Breast epithelium (tissue), 4 donors: ENCODE measurements around the gene DNAJB8. TPM values are rescaled to one million over a fixed set of nuclear protein-coding genes. Genes with fewer than 3 reads are reported as not detected.
A peak's percentile ranks its signal among the peaks of the same experiment; 100 is the strongest.

Experiments
- DNase-seq, 2 donors: peaks; one replicate each; pipeline ENCODE4 v3.0.0-alpha.2; 2019; ENCODE audit warnings: low spot score in 2 of 2
- H3K27ac ChIP-seq, 2 donors: fragments of 200-600 bp; sonication (generic) in 1 of 2; one replicate each; pipeline ENCODE4 v1.5.1; 2016 to 2019; ENCODE audit warnings: mild to moderate bottlenecking in 1 of 2
- H3K27me3 ChIP-seq, 2 donors: fragments of 200-600 bp; sonication (generic) in 1 of 2; one replicate each; pipeline versions ENCODE4 v1.5.1 to v1.6.0; 2017 to 2019; ENCODE audit warnings: control low read depth in 1 of 2, mild to moderate bottlenecking in 1 of 2
- H3K36me3 ChIP-seq: fragments of 200-600 bp; one replicate; pipeline ENCODE4 v1.5.1; 2019
- H3K4me1 ChIP-seq, 2 donors: fragments of 200-600 bp; sonication (generic); one replicate each; pipeline ENCODE4 v1.5.1; 2016 to 2019; ENCODE audit warnings: control low read depth in 1 of 2
- H3K4me3 ChIP-seq, 3 donors: fragments of 200-600 bp; sonication (generic); 1 replicate in 2 of 3; 2 replicates in 1 of 3; pipeline ENCODE4 v1.5.1; 2016 to 2019; ENCODE audit warnings: mild to moderate bottlenecking in 3 of 3, moderate library complexity in 2 of 3
- H3K9me3 ChIP-seq, 2 donors: fragments of 200-600 bp; sonication (generic) in 1 of 2; one replicate each; pipeline ENCODE4 v1.5.1; 2016 to 2019; ENCODE audit warnings: control low read depth in 1 of 2
- CTCF ChIP-seq, 3 donors: fragments of 450-650 bp; IDR thresholded peaks; one replicate each; pipeline ENCODE4 v1.5.1; 2016 to 2017; ENCODE audit warnings: antibody characterized with exemption in 3 of 3, mild to moderate bottlenecking in 3 of 3, moderate library complexity in 3 of 3
- POLR2A ChIP-seq: fragments of 450-650 bp; IDR thresholded peaks from one replicate; pipeline ENCODE4 v1.6.1; 2016; ENCODE audit warnings: antibody characterized with exemption, mild to moderate bottlenecking, moderate library complexity
- POLR2AphosphoS5 ChIP-seq, 3 donors: sonication (generic); formaldehyde crosslinking; IDR thresholded peaks; one replicate each; pipeline ENCODE4 v1.6.1; 2017; ENCODE audit warnings: antibody characterized with exemption in 3 of 3
- intact Hi-C: fragments of 100-400 bp; cut with DNase I; formaldehyde crosslinking; loops from one replicate; pipeline ENCODE4 v1.15.1; 2023; ENCODE audit warnings: low total_unique reads
- total RNA-seq, 3 donors: library from RNA; depleted of rRNA; stranded (reverse); fragments of >200 nt; gene quantifications; one replicate each; pipeline ENCODE4 v1.1.0, GENCODE V29; 2016

DNAJB8 gene
- total RNA-seq, 3 donors from 2014 or later, result not detected

- TF ChIP-seq POLR2AphosphoS5 (IDR thresholded peaks at IDR 0.05), result no peak
- no peak for TF ChIP-seq POLR2A
- no peak for TF ChIP-seq CTCF (IDR thresholded peaks at IDR 0.05)
- H3K9me3 ChIP-seq, result no peaks in the 10 kb centered on the region
- intact Hi-C loops, result no loop called here
- H3K4me3 ChIP-seq, result no peak overlapping the region
- no peaks in the 10 kb centered on the region for H3K4me1 ChIP-seq
- H3K27me3 ChIP-seq, result peaks cover 0 to 13% of the 10 kb centered on the region in 2 donors
- no peaks in the 10 kb centered on the region for H3K36me3 ChIP-seq
- H3K27ac ChIP-seq, result no peak overlapping the region
- no peak for DNase-seq
These were observed 38.5 kb upstream of the DNAJB8 start for GRCh38 chr3:128504963-128505730.

GRCh38 chr3:128504533-128504915 lies 37.8 kb upstream of the DNAJB8 start:
- Histone ChIP-seq H3K27ac (no peak overlapping the region), H3K27me3 (peaks cover 0 to 14% of the 10 kb centered on the region in 2 donors), H3K4me1 (no peaks in the 10 kb centered on the region), H3K9me3 (no peaks in the 10 kb centered on the region), H3K4me3 (no peak overlapping the region), H3K36me3 (no peaks in the 10 kb centered on the region)
- intact Hi-C loops, result no loop called here
- no peak for DNase-seq
- no peak for TF ChIP-seq POLR2AphosphoS5 (IDR thresholded peaks at IDR 0.05)
- no peak for TF ChIP-seq POLR2A
- TF ChIP-seq CTCF (IDR thresholded peaks at IDR 0.05), result no peak

GRCh38 chr3:128503751-128504532 lies 37.3 kb upstream of the DNAJB8 start:
- Histone ChIP-seq H3K4me3 (no peak overlapping the region), H3K27me3 (peaks cover 0 to 20% of the 10 kb centered on the region in 2 donors), H3K27ac (no peak overlapping the region), H3K36me3 (no peaks in the 10 kb centered on the region), H3K4me1 (no peaks in the 10 kb centered on the region), H3K9me3 (no peaks in the 10 kb centered on the region)
- no peak for DNase-seq
- intact Hi-C loops, result no loop called here
- TF ChIP-seq POLR2AphosphoS5 (IDR thresholded peaks at IDR 0.05) (no peak), CTCF (IDR thresholded peaks at IDR 0.05) (no peak), POLR2A (no peak)

- intact Hi-C loops, result no loop called here
- Histone ChIP-seq H3K4me1 (no peaks in the 10 kb centered on the region), H3K27me3 (peaks cover 0 to 27% of the 10 kb centered on the region in 2 donors), H3K27ac (no peak overlapping the region), H3K4me3 (no peak overlapping the region), H3K9me3 (no peaks in the 10 kb centered on the region), H3K36me3 (no peaks in the 10 kb centered on the region)
- TF ChIP-seq POLR2A (no peak), POLR2AphosphoS5 (IDR thresholded peaks at IDR 0.05) (no peak), CTCF (IDR thresholded peaks at IDR 0.05) (peak in 1 of 3 donors; percentile 18)
- DNase-seq, result no peak
These were observed 36.5 kb upstream of the DNAJB8 start for GRCh38 chr3:128503164-128503651.

- Histone ChIP-seq H3K4me1 (no peaks in the 10 kb centered on the region), H3K27me3 (peaks cover 0 to 31% of the 10 kb centered on the region in 2 donors), H3K36me3 (no peaks in the 10 kb centered on the region), H3K9me3 (no peaks in the 10 kb centered on the region), H3K27ac (no peak overlapping the region), H3K4me3 (no peak overlapping the region)
- intact Hi-C loops, result no loop called here
- TF ChIP-seq POLR2A (no peak), CTCF (IDR thresholded peaks at IDR 0.05) (no peak), POLR2AphosphoS5 (IDR thresholded peaks at IDR 0.05) (no peak)
- DNase-seq, result no peak
These were observed 36.0 kb upstream of the DNAJB8 start for GRCh38 chr3:128502712-128503111.
